Naive thymus-derived CD4-positive, alpha-beta T cell (primary cell): Measurements from ENCODE around the gene MYO10. TPM values are rescaled to one million over a fixed set of nuclear protein-coding genes. Genes with fewer than 3 reads are reported as not detected.
"Not testable (repeated sequence)": the region's sequence is repeated elsewhere in the genome, so short reads cannot be mapped to it uniquely, and the experiment has no call there.

Experiments used
- ATAC-seq: fragments of 150-1000 bp; cut with Tn5 transposase; 2 replicates; pipeline ENCODE4 v1.10.0; 2021; ENCODE audit warnings: mild to moderate bottlenecking, moderate library complexity
- CTCF ChIA-PET: fragments of 350-600 bp; sonication (Branson Sonifier 250); formaldehyde crosslinking; loops from one replicate; lab custom pipeline; 2021; ENCODE audit warnings: antibody characterized with exemption; lab: Charles Lee
- POLR2A ChIA-PET: fragments of 350-600 bp; sonication (Branson Sonifier 250); formaldehyde crosslinking; loops from one replicate; lab custom pipeline; 2021; ENCODE audit warnings: antibody characterized with exemption, inconsistent platforms; lab: Charles Lee
- DNase-seq, 9 donors: peaks; one replicate each; pipeline versions ENCODE4 v3.0.0 to v3.0.0-alpha.2; 2020 to 2022; ENCODE audit warnings: mixed read lengths in 1 of 9
- H3K27ac ChIP-seq: one replicate; pipeline ENCODE4 v1.7.0; 2013; ENCODE audit warnings: mild to moderate bottlenecking, low read depth, low read length, moderate library complexity
- H3K27me3 ChIP-seq, 2 donors: one replicate each; pipeline ENCODE4 v1.7.0; 2013; ENCODE audit warnings: low read length in 2 of 2, mild to moderate bottlenecking in 2 of 2, moderate library complexity in 2 of 2; ENCODE audit not compliant: control insufficient read depth in 2 of 2, insufficient read depth in 2 of 2
- H3K36me3 ChIP-seq, 3 experiments: 1 replicate in 2 of 3; 2 replicates in 1 of 3; pipeline ENCODE4 v1.7.0; 2013; ENCODE audit warnings: low read length in 3 of 3, mild to moderate bottlenecking in 3 of 3, moderate library complexity in 1 of 3; ENCODE audit not compliant: insufficient read depth in 3 of 3, control insufficient read depth in 2 of 3
- H3K4me1 ChIP-seq, 2 donors: one replicate each; pipeline ENCODE4 v1.7.0; 2013; ENCODE audit warnings: low read length in 2 of 2, mild to moderate bottlenecking in 2 of 2, moderate library complexity in 1 of 2; ENCODE audit not compliant: control insufficient read depth in 2 of 2, insufficient read depth in 2 of 2
- H3K4me3 ChIP-seq: 2 replicates; pipeline ENCODE4 v1.7.0; 2013; ENCODE audit warnings: mild to moderate bottlenecking, low read length
- H3K9me3 ChIP-seq, 3 experiments: 1 replicate in 2 of 3; 2 replicates in 1 of 3; pipeline ENCODE4 v1.7.0; 2013; ENCODE audit warnings: low read length in 3 of 3; ENCODE audit not compliant: control insufficient read depth in 2 of 3
- H3K27ac Mint-ChIP-seq, 9 donors: one replicate each; pipeline ENCODE4 v1.8.0; 2020 to 2022; ENCODE audit warnings: mixed read lengths in 9 of 9, mild to moderate bottlenecking in 8 of 9, moderate library complexity in 5 of 9, inconsistent platforms in 2 of 9
- H3K27me3 Mint-ChIP-seq, 5 donors: one replicate each; pipeline ENCODE4 v1.8.0; 2021 to 2022; ENCODE audit warnings: mixed read lengths in 5 of 5, mild to moderate bottlenecking in 1 of 5
- H3K36me3 Mint-ChIP-seq, 5 donors: one replicate each; pipeline ENCODE4 v1.8.0; 2020 to 2022; ENCODE audit warnings: mixed read lengths in 5 of 5, mild to moderate bottlenecking in 3 of 5, inconsistent platforms in 1 of 5
- H3K4me1 Mint-ChIP-seq, 7 donors: one replicate each; pipeline ENCODE4 v1.8.0; 2020 to 2022; ENCODE audit warnings: mixed read lengths in 7 of 7, mild to moderate bottlenecking in 3 of 7, inconsistent platforms in 1 of 7
- H3K4me3 Mint-ChIP-seq, 10 donors: one replicate each; pipeline ENCODE4 v1.8.0; 2020 to 2022; ENCODE audit warnings: mild to moderate bottlenecking in 10 of 10, mixed read lengths in 10 of 10, moderate library complexity in 6 of 10, inconsistent platforms in 2 of 10
- H3K9me3 Mint-ChIP-seq, 11 donors: one replicate each; pipeline ENCODE4 v1.8.0; 2020 to 2022; ENCODE audit warnings: mixed read lengths in 11 of 11, mild to moderate bottlenecking in 4 of 11, inconsistent platforms in 1 of 11, moderate library complexity in 1 of 11
- intact Hi-C, 2 donors: fragments of 100-400 bp; cut with micrococcal nuclease; formaldehyde crosslinking; loops; one replicate each; pipeline ENCODE4 v1.15.1; 2023
- polyA plus RNA-seq, 2 donors: library from polyadenylated mRNA; unstranded; fragments of 300-500 nt; fragmentation: Illumina TruSeq; gene quantifications; one replicate each; pipeline ENCODE4 v1.2.3, GENCODE V29; 2021
- total RNA-seq, 6 experiments: library from RNA in 5 of 6; stranded (reverse) in 5 of 6; gene quantifications; 1 replicate in 5 of 6; 2 replicates in 1 of 6; pipeline ENCODE4 v1.2.3 and lab custom pipeline; 2021 to 2026

Gene MYO10
- total and polyA plus RNA-seq, 7 experiments from 2014 or later: 0.02 to 1.0 TPM; not detected in 5

DNA sequence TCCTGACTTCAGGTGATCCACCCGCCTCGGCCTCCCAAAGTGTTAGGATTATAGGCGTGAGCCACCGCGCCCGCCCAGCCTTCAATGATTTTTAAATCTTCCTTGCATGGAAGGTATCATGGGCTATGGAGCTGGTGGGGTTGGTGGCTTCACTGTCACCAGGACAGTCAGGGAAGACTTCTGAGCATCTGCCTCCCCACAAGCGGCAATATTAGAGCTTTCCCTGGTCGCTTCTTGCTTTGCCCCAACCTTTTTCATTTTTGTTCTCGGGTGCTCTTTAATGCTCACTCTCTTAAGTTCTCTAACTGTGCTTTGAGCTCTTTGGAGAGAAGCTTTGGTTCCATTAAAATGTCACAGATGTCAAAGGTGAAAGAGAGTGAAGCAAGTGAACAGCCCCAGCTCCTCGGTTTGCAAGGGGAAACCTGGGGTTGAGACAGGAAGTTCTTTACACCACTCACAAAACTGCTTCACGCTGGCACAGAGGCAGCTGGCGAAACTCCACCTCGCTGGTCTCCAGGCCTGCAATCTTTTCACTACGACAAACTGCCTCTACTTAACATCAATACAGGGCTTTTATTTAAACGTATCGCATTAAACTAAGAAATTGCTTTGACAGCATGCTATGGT, 176.8 kb downstream of the MYO10 start:
- H3K27me3 ChIP-seq: no peaks in the 10 kb centered on the region
- Mint-ChIP-seq H3K27me3 (no peaks in the 10 kb centered on the region), H3K4me3 (peak overlapping the region; percentile 5 to 79 (median 44)), H3K27ac (peak overlapping the region; percentile 27 to 86 (median 75)), H3K4me1 (peaks cover 3 to 18% (median 8%) of the 10 kb centered on the region in 7 donors), H3K9me3 (no peaks in the 10 kb centered on the region), H3K36me3 (no peaks in the 10 kb centered on the region)
- POLR2A ChIA-PET: no interaction called here
- H3K4me3 ChIP-seq: no peak overlapping the region
- intact Hi-C loops: no loop called here
- DNase-seq: peak in 5 of 9 donors; percentile 12 to 38 (median 34)
- no peaks in the 10 kb centered on the region for H3K9me3 ChIP-seq
- peak; percentile 50 for ATAC-seq
- H3K27ac ChIP-seq: no peak overlapping the region
- H3K4me1 ChIP-seq: no peaks in the 10 kb centered on the region
- CTCF ChIA-PET: interaction anchor here (1.2 kb wide), 1 partner anchor 9 kb away, joined by 3 read pairs; no protein-coding TSS in a partner anchor
- no peaks in the 10 kb centered on the region for H3K36me3 ChIP-seq

DNA sequence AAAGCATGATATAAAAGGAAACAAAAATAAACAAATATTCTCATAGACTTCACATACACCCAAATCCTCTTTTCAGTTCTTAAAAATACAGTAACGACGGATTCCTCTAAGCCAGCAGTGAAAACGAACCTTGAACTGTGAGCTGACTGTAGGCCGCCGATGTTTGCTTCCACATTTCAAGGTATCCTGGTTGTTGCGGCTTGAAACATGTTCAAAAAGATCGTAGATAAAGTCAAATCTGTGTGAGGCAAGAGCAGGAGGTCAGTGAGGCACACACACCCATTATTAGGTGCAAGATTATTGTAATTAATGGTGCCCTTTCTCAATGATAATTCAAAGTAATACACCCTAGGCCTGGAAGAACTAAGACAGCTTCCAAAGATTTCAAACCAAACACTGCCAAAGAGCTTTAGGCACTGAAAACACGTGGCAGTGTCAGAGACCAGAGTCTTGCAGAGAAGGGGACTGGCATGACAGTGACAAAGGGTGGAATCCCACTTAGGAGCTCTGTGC, 178.0 kb downstream of the MYO10 start:
- no peaks in the 10 kb centered on the region for H3K4me1 ChIP-seq
- Mint-ChIP-seq H3K4me1 (peaks cover 3 to 18% (median 8%) of the 10 kb centered on the region in 7 donors), H3K36me3 (no peaks in the 10 kb centered on the region), H3K4me3 (no peak overlapping the region), H3K27me3 (no peaks in the 10 kb centered on the region), H3K9me3 (no peaks in the 10 kb centered on the region), H3K27ac (peak overlapping the region in 4 of 9 donors; percentile 6 to 45 (median 8))
- DNase-seq (no peak), ATAC-seq (no peak)
- H3K27ac ChIP-seq: no peak overlapping the region
- ChIA-PET POLR2A (no interaction called here), CTCF (no interaction called here)
- H3K9me3 ChIP-seq: no peaks in the 10 kb centered on the region
- no peaks in the 10 kb centered on the region for H3K27me3 ChIP-seq
- intact Hi-C loops: no loop called here
- H3K36me3 ChIP-seq: no peaks in the 10 kb centered on the region
- H3K4me3 ChIP-seq: no peak overlapping the region

DNA sequence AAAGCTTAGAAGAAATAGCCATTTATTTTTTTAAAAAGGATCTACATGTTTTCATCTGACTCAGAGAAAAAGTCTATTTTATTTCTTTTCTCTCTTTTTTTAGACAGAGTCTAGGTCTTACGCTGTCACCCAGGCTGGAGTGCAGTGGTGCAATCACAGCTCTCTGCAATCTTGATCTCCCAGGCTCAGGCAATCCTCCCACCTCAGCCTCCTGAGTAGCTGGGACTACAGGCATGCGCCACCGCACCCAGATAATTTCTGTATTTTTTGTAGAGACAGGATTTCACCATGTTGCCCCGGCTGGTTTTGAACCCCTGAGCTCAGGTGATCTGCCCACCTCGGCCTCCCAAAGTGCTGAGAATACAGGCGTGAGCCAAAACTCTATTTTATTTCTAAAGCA, 178.5 kb downstream of the MYO10 start:
- ATAC-seq, H3K9me3 Mint-ChIP-seq, H3K36me3 Mint-ChIP-seq, intact Hi-C loops, H3K9me3 ChIP-seq, POLR2A ChIA-PET, H3K27me3 ChIP-seq, DNase-seq, H3K27me3 Mint-ChIP-seq, H3K4me3 Mint-ChIP-seq, H3K36me3 ChIP-seq, H3K27ac ChIP-seq, H3K4me1 ChIP-seq, H3K4me3 ChIP-seq: not testable (repeated sequence)
- Mint-ChIP-seq H3K27ac (peak overlapping the region in 2 of 9 donors; percentile 6 to 8), H3K4me1 (peaks cover 3 to 18% (median 8%) of the 10 kb centered on the region in 7 donors)
- CTCF ChIA-PET: interaction anchor here (0.6 kb wide), 1 partner anchor 17 kb away, joined by 3 read pairs; no protein-coding TSS in a partner anchor

DNA sequence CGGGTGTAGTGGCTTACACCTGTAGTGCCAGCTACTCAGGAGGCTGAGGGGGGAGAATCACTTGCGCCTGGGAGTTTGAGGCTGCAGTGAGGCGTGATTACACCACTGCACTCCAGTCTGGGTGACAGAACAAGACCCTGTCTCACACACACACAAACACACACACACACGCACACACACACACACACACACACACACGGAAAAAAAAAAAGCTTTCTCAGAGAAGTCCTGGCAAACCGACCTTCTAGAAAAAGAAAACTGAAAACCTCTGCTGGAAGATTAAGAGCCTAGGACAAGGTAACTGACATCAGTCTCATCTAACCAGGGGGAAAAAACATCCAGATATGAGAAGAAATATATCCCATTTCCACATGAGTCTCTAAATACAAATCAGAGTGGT, 178.9 kb downstream of the MYO10 start:
- intact Hi-C loops: no loop called here
- DNase-seq (no peak), ATAC-seq (no peak)
- Mint-ChIP-seq H3K27me3 (no peaks in the 10 kb centered on the region), H3K36me3 (no peaks in the 10 kb centered on the region), H3K4me1 (peaks cover 3 to 18% (median 8%) of the 10 kb centered on the region in 7 donors), H3K4me3 (no peak overlapping the region), H3K27ac (no peak overlapping the region), H3K9me3 (no peaks in the 10 kb centered on the region)
- Histone ChIP-seq H3K27ac (no peak overlapping the region), H3K27me3 (no peaks in the 10 kb centered on the region), H3K4me3 (no peak overlapping the region), H3K36me3 (no peaks in the 10 kb centered on the region), H3K4me1 (no peaks in the 10 kb centered on the region), H3K9me3 (no peaks in the 10 kb centered on the region)
- CTCF ChIA-PET: interaction anchor here (0.6 kb wide), 1 partner anchor 17 kb away, joined by 3 read pairs; no protein-coding TSS in a partner anchor
- POLR2A ChIA-PET: no interaction called here

DNA sequence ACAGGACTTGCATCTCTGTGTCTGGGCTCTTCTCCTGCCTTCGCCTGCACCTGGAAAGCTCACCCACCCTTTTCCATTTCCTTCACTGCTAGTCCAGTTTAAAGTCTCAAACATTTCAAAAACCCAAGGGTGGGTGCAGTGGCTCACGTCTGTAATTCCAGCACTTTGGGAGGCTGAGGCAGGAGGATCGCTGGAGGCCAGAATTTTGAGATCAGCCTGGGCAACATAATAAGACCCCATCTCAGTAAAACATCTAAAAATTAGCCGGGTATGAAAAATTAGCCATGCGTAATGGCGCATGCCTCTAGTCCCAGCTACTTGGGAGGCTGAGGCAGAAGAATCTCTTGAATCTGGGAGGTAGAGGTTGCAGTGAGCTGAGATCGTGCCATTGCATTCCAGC, 179.4 kb downstream of the MYO10 start:
- no peaks in the 10 kb centered on the region for H3K36me3 ChIP-seq
- no peaks in the 10 kb centered on the region for H3K4me1 ChIP-seq
- intact Hi-C loops: no loop called here
- H3K36me3 Mint-ChIP-seq: no peaks in the 10 kb centered on the region
- DNase-seq (no peak), ATAC-seq (no peak)
- no peak overlapping the region for H3K27ac ChIP-seq
- no peak overlapping the region for H3K4me3 Mint-ChIP-seq
- H3K9me3 ChIP-seq: no peaks in the 10 kb centered on the region
- H3K27ac Mint-ChIP-seq: no peak overlapping the region
- no peak overlapping the region for H3K4me3 ChIP-seq
- ChIA-PET CTCF (interaction anchor here (0.6 kb wide), 1 partner anchor 18 kb away, joined by 3 read pairs; no protein-coding TSS in a partner anchor), POLR2A (no interaction called here)
- H3K27me3 Mint-ChIP-seq: no peaks in the 10 kb centered on the region
- peaks cover 3 to 18% (median 8%) of the 10 kb centered on the region in 7 donors for H3K4me1 Mint-ChIP-seq
- no peaks in the 10 kb centered on the region for H3K27me3 ChIP-seq
- no peaks in the 10 kb centered on the region for H3K9me3 Mint-ChIP-seq

DNA sequence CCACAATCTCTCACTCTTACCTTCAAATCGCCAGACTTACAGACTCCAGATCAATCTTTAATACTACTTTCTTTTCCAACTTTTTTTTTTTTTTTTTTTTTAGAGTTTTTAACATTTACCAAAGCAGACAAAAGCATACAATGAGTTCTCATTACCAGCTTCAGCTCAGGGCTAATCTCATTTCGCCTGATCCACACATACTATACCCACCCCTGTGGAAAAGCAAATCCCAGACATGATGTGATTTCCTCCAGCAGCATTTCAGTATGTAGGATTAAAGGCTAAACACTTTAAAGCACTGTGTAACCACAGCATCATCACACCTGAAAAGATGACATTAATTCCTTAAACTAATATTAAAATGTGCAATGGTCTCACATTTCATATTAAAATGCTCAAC, 180.4 kb downstream of the MYO10 start:
- DNase-seq: no peak
- intact Hi-C loops: no loop called here
- Histone ChIP-seq H3K4me1 (no peaks in the 10 kb centered on the region), H3K27me3 (no peaks in the 10 kb centered on the region), H3K9me3 (no peaks in the 10 kb centered on the region), H3K27ac (no peak overlapping the region), H3K36me3 (no peaks in the 10 kb centered on the region), H3K4me3 (no peak overlapping the region)
- ATAC-seq: no peak
- Mint-ChIP-seq H3K9me3 (no peaks in the 10 kb centered on the region), H3K27ac (no peak overlapping the region), H3K27me3 (no peaks in the 10 kb centered on the region), H3K36me3 (no peaks in the 10 kb centered on the region), H3K4me1 (peaks cover 3 to 18% (median 8%) of the 10 kb centered on the region in 7 donors), H3K4me3 (no peak overlapping the region)
- ChIA-PET CTCF (no interaction called here), POLR2A (no interaction called here)

DNA sequence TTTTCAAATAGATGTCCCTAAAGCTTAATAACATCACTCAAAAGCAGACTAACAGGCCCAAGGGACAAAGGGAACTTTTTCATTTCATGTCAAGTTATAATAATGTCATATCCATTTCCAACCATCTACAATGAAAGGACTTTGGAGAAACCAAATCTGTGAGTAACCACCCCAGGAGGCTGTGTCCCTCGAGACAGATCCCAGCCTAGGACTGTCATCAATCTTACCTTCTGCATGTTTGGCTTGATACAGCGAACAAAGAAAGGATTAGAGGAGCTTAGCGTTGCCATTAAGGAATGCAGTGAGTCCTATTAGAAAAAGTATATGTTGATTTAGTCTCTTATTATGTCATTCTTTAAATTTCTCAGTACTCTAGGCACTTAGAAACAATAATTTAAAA, 181.5 kb downstream of the MYO10 start:
- Histone ChIP-seq H3K36me3 (no peaks in the 10 kb centered on the region), H3K4me1 (no peaks in the 10 kb centered on the region), H3K4me3 (no peak overlapping the region), H3K9me3 (no peaks in the 10 kb centered on the region), H3K27me3 (no peaks in the 10 kb centered on the region), H3K27ac (no peak overlapping the region)
- no peak for DNase-seq
- Mint-ChIP-seq H3K36me3 (no peaks in the 10 kb centered on the region), H3K27me3 (no peaks in the 10 kb centered on the region), H3K27ac (no peak overlapping the region), H3K4me1 (peaks cover 3 to 14% (median 6%) of the 10 kb centered on the region in 7 donors), H3K4me3 (no peak overlapping the region), H3K9me3 (no peaks in the 10 kb centered on the region)
- CTCF ChIA-PET: no interaction called here
- intact Hi-C loops: no loop called here
- ATAC-seq: no peak
- POLR2A ChIA-PET: no interaction called here
